Measurements from ENCODE around the gene PURA. TPM values are rescaled to one million over a fixed set of nuclear protein-coding genes. Genes with fewer than 3 reads are reported as not detected.
A peak's percentile ranks its signal among the peaks of the same experiment; 100 is the strongest.

Gene PURA
- total RNA-seq, 2 donors from 2014 or later = 41.6 to 44.3 TPM

DNA sequence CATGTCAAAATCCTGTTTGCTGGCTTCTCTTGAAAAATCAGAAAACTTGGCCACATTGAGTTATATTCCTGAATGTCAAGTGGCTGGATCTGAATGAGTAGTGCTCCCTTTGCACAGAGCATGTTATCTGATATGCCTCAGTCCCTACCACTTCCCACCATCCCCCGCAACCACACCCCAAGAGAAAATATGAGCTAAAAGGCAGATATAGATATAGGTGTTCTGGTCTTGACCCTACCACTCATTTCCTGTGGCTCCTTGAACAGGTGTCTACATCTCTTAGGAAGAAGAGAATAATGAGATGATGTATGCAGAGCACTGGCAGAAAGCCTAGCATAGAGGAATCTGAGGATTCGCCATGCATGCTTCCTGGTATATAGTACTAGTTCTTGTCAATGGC lies 54.5 kb downstream of the PURA start:
- Histone ChIP-seq H3K4me3 (no peak overlapping the region), H3K27me3 (replicated peaks; ENCODE audit: insufficient read depth) (no peaks in the 10 kb centered on the region), H3K9me3 (no peaks in the 10 kb centered on the region), H3K4me1 (ENCODE audit: control insufficient read depth in 1 of 2, low read depth in 2 of 2) (peaks cover 4 to 8% of the 10 kb centered on the region in 2 donors), H3K27ac (no peak overlapping the region), H3K36me3 (no peaks in the 10 kb centered on the region)
- DNase-seq (ENCODE audit: low spot score) (no peak), ATAC-seq (ENCODE audit: insufficient number of reproducible peaks, low FRiP score, low read depth) (no peak)
- TF ChIP-seq, protein P1, sequence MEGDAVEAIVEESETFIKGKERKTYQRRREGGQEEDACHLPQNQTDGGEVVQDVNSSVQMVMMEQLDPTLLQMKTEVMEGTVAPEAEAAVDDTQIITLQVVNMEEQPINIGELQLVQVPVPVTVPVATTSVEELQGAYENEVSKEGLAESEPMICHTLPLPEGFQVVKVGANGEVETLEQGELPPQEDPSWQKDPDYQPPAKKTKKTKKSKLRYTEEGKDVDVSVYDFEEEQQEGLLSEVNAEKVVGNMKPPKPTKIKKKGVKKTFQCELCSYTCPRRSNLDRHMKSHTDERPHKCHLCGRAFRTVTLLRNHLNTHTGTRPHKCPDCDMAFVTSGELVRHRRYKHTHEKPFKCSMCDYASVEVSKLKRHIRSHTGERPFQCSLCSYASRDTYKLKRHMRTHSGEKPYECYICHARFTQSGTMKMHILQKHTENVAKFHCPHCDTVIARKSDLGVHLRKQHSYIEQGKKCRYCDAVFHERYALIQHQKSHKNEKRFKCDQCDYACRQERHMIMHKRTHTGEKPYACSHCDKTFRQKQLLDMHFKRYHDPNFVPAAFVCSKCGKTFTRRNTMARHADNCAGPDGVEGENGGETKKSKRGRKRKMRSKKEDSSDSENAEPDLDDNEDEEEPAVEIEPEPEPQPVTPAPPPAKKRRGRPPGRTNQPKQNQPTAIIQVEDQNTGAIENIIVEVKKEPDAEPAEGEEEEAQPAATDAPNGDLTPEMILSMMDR (IDR thresholded peaks at IDR 0.05) = no peak

DNA sequence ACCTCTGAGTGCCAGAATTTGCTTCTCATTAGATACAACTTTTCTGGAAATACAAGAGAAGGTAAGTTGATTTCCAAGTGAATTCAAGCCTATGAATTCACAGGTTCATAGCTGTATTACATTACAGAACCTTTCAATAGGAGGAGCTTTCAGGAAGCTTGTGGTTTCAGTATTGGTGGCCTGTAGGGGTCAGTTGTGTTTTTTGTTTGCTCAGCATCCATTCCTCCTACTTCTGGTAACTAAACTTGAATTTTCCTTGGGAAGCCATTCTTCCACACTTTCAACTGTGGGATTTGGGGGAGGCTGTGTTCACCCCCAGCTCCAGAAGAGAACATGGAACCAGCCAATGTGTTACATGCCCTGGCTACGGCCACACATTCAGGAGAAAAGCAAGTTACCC lies 55.5 kb downstream of the PURA start:
- ATAC-seq (ENCODE audit: insufficient number of reproducible peaks, low FRiP score, low read depth) (no peak), DNase-seq (ENCODE audit: low spot score) (no peak)
- no peak overlapping the region for H3K4me3 ChIP-seq
- no peaks in the 10 kb centered on the region for H3K27me3 ChIP-seq (replicated peaks; ENCODE audit: insufficient read depth)
- no peaks in the 10 kb centered on the region for H3K36me3 ChIP-seq
- peaks cover 6 to 10% of the 10 kb centered on the region in 2 donors for H3K4me1 ChIP-seq (ENCODE audit: control insufficient read depth in 1 of 2, low read depth in 2 of 2)
- TF ChIP-seq, protein P1 (IDR thresholded peaks at IDR 0.05) = no peak
- no peak overlapping the region for H3K27ac ChIP-seq
- H3K9me3 ChIP-seq = no peaks in the 10 kb centered on the region

DNA sequence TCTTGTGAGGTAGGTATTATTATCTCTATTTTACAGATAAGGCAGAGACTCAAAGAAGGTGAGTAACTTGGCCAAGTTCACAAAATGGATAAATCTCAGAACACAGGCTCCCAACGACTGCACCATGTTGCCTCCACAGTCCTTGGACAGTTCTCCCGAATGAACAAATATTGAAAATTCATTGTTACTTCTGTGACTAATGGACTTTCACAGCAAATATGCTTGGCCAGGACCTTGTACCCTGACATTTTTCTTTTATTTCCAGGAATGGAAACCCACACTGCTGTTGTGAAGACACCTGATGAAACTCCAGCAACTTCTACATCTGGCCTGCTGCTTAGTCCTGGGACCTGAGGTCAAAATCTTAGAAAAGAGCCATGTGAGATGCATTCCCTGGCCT lies 58.6 kb downstream of the PURA start:
- no peak overlapping the region for H3K27ac ChIP-seq
- no peaks in the 10 kb centered on the region for H3K9me3 ChIP-seq
- DNase-seq (ENCODE audit: low spot score) (no peak), ATAC-seq (ENCODE audit: insufficient number of reproducible peaks, low FRiP score, low read depth) (no peak)
- H3K36me3 ChIP-seq = no peaks in the 10 kb centered on the region
- no peak overlapping the region for H3K4me3 ChIP-seq
- TF ChIP-seq, protein P1 (IDR thresholded peaks at IDR 0.05) = no peak
- no peaks in the 10 kb centered on the region for H3K27me3 ChIP-seq (replicated peaks; ENCODE audit: insufficient read depth)
- H3K4me1 ChIP-seq (ENCODE audit: control insufficient read depth in 1 of 2, low read depth in 2 of 2) = peaks cover 15 to 21% of the 10 kb centered on the region in 2 donors

DNA sequence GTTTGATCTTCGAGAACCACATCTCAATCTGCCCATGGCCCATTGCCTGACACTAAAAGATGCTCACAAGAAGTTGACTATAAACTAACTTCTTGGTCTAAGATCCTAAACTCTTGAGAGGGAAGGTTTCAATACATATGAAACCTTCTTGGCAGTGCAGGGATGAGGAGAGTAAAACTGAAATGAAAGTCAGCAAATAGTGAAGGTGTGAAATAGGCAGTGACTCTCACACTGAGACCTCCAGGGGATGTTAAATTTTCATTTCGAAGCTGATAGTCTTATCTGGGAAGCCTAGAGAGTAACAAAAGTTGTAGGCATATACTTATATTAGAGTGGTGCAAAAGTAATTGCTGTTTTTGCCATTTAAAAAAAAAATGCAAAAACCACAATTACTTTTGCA lies 60.1 kb downstream of the PURA start:
- Histone ChIP-seq H3K27ac (peak overlapping the region in 1 of 2 donors; percentile 92), H3K4me3 (peak overlapping the region; percentile 91), H3K4me1 (ENCODE audit: control insufficient read depth in 1 of 2, low read depth in 2 of 2) (peaks cover 24 to 36% of the 10 kb centered on the region in 2 donors), H3K9me3 (no peaks in the 10 kb centered on the region), H3K27me3 (replicated peaks; ENCODE audit: insufficient read depth) (no peaks in the 10 kb centered on the region), H3K36me3 (no peaks in the 10 kb centered on the region)
- ATAC-seq (ENCODE audit: insufficient number of reproducible peaks, low FRiP score, low read depth) (no peak), DNase-seq (ENCODE audit: low spot score) (no peak)
- TF ChIP-seq, protein P1 (IDR thresholded peaks at IDR 0.05) = no peak

DNA sequence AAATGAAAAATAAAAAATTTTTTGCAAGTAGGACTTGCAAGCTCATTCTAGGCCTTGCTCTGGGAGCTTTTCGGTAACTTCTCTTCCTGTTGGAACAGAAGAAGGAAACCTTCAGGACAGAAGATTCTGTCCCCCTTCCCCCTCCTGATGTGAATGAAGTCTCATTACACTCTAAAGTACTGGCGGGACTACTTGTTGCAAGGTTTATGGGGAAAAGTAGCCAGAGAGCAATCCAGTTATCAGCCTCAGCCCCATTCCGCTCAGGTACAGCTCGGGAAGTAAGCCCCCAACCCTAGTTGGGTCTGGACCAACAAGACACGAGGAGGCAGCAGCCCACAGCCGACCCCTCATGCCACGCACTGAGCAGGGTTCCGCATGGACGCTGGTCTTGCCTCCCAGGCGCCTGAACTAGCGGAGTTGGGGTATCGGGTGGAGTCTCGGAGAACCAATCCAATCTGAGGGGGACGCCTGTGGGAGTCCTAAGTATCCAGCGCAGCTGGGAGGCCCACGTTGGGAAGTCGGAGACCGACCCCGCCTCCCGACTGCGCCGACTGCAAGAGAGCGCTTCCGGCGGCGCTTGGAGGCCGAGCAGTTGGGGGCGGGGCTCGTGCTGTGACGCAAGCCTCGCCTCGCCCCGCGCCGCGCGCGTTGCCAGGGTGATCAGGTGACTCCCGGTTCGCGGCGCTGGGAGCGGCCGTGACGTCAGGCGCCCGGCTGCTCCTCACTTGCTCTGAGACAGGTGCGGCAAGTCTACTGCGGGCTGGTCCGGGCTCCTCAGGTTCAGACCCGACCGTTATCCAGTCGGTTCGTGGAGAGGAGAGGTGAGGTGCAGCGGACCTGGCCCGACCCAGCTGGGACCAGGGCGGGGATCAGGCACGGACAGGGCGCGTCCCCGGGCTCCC lies 60.8 kb downstream of the PURA start, which contains the start of gene CYSTM1:
Gene CYSTM1 (plus strand): TSS at position 724 of the 902 bp plus-strand sequence. CDS start 19,278 bp downstream, outside the sequence.
- TF ChIP-seq, protein P1 (IDR thresholded peaks at IDR 0.05) = no peak

More for the DNA sequence above, 60.8 kb downstream of the PURA start, which contains the start of gene CYSTM1:
- Histone ChIP-seq H3K27ac (peak within 1 kb of the TSS; percentile 92), H3K27me3 (replicated peaks; ENCODE audit: insufficient read depth) (no peaks in the 10 kb centered on the region), H3K9me3 (no peaks in the 10 kb centered on the region), H3K4me3 (peak within 1 kb of the TSS; percentile 91), H3K4me1 (ENCODE audit: control insufficient read depth in 1 of 2, low read depth in 2 of 2) (peaks cover 24 to 37% of the 10 kb centered on the region in 2 donors), H3K36me3 (no peaks in the 10 kb centered on the region)
- DNase-seq (ENCODE audit: low spot score) = peak; percentile 79
- ATAC-seq (ENCODE audit: insufficient number of reproducible peaks, low FRiP score, low read depth) = peak; percentile 92

Measured in thoracic aorta (tissue), 2 donors.